GM18909 (cell line): ENCODE measurements around the gene MSANTD1.

Experiments used
- ATAC-seq: cut with Tn5 transposase; IDR thresholded peaks from one replicate; pipeline ENCODE4 v1.9.1; 2021; ENCODE audit warnings: mild to moderate bottlenecking; ENCODE audit not compliant: unreplicated experiment, poor library complexity

The MSANTD1 gene

GRCh38 chr4:3248811-3249661 is at the start of gene MSANTD1:
Gene MSANTD1, plus strand, starts transcription at chr4:3249159. Its CDS starts 64 bp downstream, at chr4:3249223.
- no peak for ATAC-seq

DNA sequence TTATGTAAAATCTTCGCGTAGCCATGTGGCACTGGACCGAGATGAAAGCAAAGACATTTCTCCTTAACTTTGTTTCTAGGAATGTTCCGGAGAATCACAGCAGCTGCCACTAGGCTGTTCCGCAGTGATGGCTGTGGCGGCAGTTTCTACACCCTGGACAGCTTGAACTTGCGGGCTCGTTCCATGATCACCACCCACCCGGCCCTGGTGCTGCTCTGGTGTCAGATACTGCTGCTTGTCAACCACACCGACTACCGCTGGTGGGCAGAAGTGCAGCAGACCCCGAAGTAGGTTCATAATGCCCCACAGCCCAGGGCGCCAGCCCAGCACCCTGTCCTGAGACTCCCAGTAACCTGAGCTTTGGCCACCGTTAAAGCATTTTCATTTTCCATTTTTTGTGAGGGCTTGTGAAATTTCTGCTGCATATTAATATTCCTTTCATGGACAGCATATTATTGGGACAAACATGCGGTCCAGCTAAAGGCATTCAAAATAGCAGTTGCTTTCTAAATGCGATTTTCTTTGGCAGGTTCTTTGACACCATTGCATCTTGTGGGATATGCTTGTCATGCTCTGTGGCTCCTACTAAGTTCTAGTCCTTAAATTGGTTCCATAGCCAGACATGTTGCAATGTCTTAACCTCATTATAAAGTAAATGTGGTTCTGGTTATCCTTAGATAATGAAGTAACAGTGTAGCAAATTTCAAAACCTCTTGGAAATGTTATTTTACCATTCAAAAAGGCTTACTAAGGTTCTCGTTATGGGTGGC is 49.1 kb upstream of the MSANTD1 start:
- ATAC-seq = no peak

- ATAC-seq = no peak
Observed at GRCh38 chr4:3200423-3201090, 48.4 kb upstream of the MSANTD1 start.

DNA sequence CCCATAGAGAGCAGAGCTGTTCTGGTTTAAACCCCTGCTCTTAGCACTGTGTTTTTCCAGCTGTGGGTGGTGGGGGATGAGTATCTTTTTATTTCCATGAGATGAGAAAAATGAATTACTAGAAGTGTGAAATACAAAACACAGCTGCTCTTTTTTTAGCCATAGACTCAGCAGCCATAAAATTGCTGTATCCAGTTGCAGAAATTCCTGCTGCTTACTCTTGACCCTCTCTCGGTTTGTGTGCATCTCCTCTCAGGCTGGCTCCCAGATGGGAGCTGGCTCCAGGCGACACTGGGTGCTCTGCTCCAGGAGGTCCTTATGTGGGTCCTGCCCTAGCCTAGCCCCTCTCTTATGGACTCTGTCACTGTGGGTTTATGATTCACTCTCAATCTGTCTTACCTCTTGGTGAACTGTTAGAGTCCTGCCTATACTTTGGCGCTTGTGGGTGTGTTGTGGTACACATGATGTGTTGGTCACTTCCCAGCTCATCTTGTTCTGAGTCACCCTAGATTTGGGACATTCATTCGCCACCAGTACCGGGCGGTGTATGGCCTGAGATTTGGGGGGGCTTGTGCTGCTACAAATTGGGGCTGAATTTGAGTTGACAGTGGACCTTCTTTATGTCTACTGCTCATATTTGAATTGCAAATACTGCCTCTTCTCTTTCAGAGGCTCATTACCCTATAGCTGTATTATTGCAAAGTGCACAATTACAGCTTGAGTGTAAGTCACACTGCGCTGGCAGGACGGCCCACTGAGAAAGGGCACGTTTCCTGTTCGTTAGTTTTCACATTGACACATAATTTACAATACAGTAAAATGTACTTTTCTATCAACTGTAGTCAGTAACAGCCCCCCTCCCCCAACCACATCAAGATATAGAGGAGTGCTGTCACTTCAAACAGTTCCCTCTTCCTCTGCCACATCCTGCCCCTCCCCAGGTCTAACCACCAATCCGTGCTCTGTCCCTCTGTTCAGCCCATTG is 46.9 kb upstream of the MSANTD1 start:
- peak; percentile 63 for ATAC-seq

DNA sequence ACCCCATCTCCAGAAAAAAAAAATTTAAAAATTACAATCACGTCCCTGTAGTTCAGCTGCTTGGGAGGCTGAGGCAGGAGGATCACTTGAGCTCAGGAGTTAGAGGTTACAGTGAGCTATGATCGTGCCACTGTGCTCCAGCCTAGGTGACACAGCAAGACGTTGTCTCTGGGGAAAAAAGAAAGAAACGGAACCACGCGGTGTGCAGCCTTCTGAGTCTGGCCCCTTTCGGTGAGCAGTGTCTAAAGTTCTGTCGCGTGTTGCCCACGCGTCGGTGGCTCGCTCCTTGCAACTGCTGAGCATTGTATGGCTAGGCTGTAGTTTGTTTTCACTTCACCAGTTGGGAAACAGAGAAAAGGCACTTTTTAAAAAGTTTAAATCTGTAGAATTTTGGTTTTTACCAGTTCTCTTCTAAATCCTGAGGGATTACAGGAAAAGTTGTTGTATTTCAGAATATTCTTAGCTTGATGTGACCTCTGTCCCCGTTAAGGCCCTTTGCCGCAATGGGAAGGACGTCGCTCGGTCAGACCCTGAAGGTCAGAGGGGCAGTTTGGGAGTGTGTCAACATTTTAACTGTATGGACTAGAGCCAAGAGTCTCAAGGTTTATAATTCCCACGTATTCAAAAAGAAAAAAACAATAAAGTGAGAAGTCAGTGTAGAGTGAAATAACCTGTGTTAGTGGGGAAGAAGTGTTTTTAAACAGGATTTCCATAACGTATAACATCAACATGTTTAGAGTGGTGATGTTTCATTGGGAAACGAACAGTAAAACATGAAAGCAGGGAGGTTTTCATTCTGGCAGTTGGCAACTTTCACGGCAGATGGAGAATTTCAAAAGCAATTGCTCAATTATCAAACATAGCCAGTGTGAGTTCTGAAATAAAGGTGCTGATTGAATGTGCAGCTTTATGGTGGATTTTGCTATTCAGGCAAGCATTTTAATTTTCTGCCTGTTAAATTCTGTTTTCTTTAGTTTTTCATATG is 45.8 kb upstream of the MSANTD1 start:
- ATAC-seq = no peak

DNA sequence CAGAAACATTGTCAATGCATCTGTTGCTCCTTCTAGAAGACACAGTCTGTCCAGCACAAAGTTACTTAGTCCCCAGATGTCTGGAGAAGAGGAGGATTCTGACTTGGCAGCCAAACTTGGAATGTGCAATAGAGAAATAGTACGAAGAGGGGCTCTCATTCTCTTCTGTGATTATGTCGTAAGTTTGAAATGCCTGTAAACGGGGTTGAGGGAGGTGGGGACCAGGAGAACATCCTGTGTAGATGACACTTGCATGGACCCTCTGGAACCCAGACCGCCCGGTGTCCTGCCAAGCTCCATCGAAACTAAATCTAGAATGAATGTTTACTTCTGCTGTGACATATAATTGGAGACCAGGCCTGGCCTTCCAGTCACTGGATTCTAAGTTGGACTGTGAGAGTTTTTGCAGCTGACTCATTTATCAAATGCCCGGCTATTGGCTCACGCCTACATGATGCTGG is 45.0 kb upstream of the MSANTD1 start:
- ATAC-seq = no peak

DNA sequence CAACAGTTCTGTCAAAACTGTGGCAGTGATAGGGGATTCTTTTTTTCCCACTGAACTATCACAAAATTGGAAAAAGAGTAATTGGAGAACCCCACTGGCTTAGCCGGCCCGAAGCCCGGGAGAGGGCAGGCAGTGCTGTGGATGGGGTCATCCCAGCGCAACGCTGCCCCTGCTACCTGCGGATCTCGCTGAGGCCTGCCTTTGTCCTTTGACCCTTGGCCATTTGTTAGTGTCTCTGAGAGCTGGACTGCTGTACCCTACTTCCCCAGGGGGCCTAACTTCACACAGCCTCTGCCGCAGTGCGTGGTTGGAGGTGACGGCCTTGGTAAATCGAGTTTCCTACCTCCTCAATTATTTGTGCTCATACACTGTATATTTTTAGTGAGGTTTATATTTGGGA is 43.0 kb upstream of the MSANTD1 start:
- ATAC-seq = no peak

DNA sequence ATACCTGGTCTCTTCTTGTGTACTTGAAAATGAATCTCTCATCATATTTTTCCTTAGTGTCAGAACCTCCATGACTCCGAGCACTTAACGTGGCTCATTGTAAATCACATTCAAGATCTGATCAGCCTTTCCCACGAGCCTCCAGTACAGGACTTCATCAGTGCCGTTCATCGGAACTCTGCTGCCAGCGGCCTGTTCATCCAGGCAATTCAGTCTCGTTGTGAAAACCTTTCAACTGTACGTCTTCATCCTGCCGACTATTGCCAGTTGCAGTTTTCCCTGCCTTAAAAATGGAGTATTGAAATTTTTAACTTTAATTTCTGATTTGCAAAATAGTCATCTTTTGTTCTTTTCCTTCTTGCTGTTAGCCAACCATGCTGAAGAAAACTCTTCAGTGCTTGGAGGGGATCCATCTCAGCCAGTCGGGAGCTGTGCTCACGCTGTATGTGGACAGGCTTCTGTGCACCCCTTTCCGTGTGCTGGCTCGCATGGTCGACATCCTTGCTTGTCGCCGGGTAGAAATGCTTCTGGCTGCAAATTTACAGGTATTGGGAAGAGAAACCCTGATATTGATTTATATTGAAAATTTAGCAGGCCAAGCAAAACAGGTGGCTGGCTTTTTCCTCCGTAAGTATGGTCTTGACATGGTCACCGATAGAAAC is 42.4 kb upstream of the MSANTD1 start:
- no peak for ATAC-seq

DNA sequence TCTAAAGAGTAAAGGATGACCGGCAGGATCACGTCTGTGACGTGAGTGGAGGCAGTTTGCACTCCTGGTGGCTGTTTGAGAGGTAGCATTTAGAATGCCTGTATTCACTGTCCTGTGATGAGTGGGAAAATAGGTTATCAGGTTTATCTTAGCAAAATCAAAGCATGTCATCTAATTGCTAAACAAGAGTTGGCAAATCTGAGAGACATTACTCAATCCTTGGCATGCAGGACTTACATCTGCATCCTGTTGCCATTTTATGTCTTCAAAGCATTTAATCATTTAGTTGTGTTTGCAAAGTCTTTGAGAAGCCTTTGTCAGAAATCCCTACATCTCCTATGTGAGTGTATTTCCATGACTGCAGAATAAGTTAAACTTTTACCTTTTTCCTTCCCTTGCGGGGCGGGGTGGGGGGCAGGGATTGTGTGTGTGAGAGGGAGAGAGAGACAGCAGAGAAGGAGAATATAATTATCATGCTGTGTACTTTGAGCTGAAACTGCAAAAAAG is 41.4 kb upstream of the MSANTD1 start:
- no peak for ATAC-seq

DNA sequence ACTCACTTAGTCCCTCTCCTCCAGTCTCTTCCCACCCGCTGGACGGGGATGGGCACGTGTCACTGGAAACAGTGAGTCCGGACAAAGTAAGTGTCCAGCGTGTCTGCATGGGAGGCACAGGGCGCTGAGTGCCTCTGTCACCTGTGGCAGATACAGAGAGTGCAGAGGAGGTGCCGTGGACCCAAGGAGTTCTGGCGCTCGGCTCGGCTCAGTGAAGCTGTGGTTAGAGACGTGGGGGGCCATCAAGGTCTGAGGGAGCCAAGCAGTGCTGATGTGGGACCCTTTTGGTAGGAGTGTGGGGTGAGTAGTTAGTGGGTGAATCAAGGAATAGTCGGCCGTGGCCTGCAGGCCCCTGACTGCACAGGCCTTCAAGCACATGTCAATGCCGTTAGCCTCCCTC is 40.1 kb upstream of the MSANTD1 start:
- ATAC-seq = no peak

- ATAC-seq = no peak
Observed at GRCh38 chr4:3209551-3210325, 39.2 kb upstream of the MSANTD1 start.

DNA sequence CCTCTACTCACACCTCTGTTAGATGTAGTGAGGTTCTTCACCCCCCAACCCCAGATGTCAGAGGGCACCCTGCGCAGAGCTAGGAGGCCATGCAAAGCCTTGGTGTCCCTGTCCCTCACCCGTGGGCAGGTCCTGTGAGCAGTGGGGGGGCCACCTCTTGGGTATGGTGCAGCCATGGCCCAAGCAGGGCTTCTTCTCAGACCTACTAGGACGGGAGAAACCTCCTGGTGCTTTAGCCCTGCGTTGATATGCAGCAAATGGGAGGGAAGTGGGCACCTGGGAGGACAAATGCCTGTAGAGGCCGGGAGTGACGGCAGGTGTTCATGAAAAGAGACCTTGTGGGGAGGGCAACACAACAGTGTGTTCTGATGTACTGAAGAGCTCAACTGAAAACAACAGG is 38.5 kb upstream of the MSANTD1 start:
- no peak for ATAC-seq

GRCh38 chr4:3211866-3212265 is 37.1 kb upstream of the MSANTD1 start:
- no peak for ATAC-seq

GRCh38 chr4:3212391-3213105 is 36.4 kb upstream of the MSANTD1 start:
- no peak for ATAC-seq

- ATAC-seq = no peak
Observed at GRCh38 chr4:3213106-3213425, 35.9 kb upstream of the MSANTD1 start.

DNA sequence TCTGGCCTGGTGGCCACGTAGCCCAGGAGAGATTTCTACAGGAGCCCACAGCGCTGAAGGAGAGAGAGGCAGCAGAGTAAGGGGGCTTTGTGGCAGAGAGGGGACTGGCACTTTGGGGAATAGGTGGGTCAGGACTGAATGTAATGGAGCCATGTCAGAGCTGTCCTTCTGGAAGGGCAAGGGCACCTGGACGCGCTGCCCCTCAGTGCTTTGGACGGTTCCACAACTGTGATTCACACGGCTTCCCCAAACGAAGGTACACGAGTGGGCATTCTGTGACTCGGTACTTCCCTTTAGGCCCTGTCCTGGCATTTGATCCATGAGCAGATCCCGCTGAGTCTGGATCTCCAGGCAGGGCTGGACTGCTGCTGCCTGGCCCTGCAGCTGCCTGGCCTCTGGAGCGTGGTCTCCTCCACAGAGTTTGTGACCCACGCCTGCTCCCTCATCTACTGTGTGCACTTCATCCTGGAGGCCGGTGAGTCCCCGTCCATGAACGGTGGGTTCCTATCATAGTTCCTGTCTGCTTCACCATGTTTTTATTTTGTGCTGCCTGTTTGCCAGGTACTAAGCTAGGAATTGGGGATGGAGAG is 35.2 kb upstream of the MSANTD1 start:
- no peak for ATAC-seq
